Stimulated activated CD4-positive, alpha-beta T cell treated with anti-CD3 and anti-CD28 coated beads, Interleukin-1b, Interleukin-23, amount 100 ng/mL, for 1 hour (primary cell): ENCODE measurements around the gene PRELID3B.

Experiments used
- DNase-seq, 2 donors: peaks; one replicate each; pipeline ENCODE4 v3.0.0-alpha.2; 2020; ENCODE audit warnings: low read depth in 2 of 2

The PRELID3B gene

GRCh38 chr20:59010321-59010994 is 32.1 kb downstream of the PRELID3B start:
- DNase-seq = no peak

DNA sequence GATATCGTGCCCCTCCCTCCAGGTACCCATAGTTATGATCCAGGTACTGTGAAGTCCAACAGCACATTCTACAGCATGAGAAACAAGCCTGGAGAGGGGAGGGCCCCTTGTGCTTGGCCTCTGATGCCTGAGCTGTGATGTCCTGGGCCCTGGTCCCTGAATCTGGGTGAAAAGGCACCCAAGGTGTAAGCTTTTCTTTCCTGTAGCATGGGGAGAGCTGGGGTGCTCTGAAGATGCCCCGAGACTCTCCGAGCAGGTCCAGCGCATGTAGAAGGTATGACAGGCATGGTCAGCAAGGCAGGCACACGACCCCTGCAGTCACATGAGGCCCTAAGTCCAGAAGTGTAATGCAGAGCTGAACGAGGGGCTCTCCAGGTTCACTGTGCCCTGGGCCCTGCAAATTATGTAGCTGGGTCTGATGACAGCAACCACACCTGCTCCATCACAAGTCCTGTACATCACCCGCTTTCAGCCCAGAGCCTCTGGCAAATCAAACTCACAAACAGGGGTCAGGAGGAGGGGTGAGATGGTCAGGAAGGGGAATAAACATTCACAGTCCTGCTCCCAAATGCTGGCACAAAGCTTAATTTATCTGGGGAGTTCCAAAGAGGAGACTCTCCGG is 33.8 kb downstream of the PRELID3B start:
- no peak for DNase-seq

DNA sequence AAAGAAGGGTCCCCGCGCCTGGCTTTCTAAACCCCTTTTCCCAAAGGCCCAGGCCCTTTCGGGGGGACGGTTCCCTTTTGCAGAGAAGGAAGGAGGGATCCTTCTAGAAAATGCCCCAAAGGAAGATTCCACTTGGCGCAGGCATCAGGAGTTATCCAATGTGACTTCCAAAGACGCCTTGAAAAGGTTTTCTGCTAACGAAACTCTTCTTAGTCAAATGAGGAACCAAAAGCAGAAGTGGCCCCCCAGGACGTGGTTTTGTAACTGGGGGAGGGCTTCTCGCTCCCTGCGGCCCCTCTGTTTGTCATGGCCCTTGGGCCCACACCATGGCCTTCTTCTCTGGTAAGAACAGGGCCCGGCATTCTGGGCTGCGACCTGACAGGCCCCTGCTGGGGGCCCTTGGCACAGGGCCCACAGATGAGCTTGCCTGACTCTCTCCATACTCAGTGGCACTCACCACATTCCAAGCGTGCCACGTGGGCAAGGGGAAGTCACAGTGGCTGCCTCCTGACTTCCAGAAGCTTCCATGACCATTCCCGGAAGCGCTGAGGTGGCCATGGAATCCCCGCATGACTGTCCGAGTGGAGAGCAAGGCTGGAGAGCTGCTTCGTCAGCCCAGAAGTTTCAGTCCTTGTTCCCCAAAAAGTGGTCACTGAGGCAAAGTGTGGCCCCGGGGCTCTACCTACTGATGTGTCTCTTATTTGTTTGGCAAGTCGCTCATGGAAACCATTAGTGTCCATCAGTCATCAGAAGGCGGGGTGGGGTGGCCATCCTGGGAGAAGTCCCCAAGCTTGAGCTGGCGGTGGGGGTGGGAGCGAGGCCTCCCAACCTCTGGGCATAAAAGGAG is 34.7 kb downstream of the PRELID3B start:
- no peak for DNase-seq

DNA sequence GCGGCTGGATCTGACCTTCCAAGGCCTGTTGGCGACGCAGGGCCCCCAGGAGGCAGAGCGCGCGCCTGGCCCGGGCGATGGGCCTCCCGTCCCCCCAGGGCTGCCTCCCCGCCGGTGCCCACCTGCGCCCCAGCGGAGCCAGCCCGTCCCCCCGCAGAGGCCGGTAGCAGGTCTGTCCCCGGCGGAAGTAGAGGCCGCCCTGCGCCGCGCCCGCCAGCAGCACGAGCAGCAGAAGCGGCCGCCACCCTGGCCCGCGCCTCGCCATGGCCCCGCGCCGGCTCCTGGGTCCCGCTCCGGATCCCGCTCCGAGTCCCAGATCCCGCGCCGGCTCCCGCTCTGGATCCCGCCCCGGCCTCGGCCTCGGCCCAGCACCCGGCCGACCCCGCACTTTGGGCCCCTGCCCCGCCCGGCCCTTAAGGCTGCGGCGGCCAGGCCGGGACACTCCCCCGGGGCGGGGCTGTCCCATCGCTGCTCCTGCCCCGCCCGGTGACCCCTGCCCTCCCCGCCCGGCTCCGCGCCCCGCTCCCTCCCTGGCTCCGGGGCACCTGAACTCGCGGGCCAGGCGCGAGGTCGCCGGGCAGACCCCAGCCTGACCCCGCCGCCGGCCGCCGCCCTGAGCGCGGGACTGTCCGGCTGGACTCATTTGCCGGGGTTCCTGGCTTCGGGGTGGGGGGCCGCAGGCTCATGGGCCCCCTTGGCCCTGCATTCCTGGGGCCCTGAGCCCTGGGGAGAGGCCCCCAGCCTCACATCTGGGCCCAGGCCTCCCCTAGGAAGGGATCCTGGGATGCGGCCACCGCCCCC is 35.5 kb downstream of the PRELID3B start, which contains the start of gene CTSZ:
Gene CTSZ, minus strand, starts transcription at position 391 of the 801 bp plus-strand sequence. Its CDS starts 126 bp downstream, at position 265.
- peak in 1 of 2 donors; percentile 21 for DNase-seq

- DNase-seq = no peak
Measured at GRCh38 chr20:59006167-59006863, 36.3 kb downstream of the PRELID3B start.

DNA sequence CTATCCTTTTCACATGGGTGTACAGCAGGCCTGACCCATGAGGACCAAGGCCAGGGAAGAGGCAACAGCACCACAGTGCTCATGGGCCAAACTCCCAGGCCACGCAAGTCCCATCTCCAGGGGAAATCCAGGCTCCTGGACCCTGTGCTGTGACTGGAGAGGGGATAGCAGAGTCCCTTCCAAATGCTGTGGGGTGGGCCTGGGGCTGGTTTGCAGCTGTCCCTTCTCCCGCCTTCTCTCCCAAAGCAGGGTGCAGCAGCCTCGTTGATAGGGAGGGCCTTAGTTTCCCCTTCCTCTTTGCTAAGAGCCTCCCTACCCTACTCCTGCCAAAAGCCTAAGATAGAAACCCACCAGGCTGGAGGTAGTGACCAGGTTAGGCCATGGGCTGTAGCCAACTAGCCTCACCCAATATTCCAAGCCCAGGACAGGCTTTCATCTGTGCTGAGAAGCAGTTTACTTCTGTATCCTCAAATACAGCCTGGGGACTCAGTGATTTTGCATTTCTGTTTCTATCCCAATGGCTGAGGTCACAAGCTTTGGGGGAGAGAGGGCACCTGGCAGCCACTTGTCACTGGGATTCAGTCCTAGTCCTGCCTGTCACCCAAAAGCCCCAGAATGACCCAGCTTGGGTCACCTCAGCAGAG is 36.9 kb downstream of the PRELID3B start:
- DNase-seq = no peak

DNA sequence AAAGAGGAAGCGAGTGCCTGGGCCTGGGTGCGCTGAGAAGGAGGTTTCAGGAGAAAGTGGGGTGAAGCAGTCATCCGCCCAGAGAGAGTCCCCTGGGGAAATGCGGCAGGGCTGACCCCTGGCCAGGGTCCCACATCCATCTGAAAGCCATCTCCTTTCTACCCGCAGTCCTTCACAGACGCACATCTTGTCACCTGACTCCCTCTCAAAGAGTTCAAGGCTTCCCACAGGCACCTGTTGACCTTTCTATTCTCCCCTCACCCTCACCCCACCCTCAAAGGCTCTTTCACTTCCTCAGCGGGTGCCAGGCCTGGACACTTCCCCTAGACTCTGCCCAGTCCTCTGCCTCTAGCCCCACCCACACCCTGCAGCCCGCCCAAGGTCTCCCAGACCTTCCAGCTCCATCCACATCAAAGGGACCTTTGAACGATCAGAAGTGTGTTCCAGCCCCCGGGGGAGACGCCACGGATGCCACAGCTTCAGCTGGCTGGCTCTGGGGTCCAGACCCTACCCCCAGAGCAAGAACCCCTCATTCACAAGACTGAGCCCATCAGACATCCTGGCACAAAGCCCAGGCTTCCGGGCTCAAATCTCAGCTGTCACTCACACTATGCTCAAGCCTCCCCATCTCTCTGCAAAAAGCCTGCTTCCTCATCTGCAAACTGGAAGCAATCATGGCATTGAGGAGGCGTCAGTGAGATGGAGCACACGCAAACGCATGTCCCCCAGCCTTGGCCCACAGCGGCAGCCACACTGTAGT is 37.6 kb downstream of the PRELID3B start:
- DNase-seq = peak in 1 of 2 donors; percentile 7

GRCh38 chr20:59004493-59004762 is 38.2 kb downstream of the PRELID3B start:
- peak in 1 of 2 donors; percentile 29 for DNase-seq

DNA sequence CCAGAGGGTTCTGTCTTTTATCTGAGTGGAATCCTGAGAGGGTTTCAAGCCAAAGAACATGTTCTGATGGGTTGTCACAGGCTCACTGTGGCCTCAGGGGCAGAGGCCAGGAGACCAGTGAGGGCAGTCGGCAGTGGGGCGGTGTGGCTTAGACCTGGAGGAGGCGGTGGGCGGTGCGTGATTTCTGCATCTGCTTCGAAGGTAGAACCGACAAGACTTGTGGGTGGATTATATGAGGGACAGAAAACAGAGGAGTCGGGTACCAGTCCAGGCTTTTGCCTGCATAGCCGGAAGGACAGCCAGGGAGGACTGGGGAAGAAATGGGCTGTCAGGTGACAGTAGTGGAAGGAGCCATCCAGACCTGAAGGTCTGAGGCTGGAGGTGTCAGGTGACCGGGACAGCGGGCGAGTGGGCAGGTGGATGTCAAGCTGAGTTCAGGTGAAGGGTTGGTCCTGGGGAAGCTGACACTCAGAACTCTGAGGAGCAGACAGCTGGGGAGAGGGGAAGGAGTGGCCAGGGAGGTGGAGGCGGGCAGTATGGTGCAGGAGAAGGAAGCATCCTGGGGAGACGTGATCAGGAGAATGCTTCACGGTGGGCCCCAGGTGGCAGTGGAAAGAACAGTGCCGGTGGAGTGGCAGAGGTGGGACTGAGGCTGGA is 38.6 kb downstream of the PRELID3B start:
- DNase-seq = no peak

DNA sequence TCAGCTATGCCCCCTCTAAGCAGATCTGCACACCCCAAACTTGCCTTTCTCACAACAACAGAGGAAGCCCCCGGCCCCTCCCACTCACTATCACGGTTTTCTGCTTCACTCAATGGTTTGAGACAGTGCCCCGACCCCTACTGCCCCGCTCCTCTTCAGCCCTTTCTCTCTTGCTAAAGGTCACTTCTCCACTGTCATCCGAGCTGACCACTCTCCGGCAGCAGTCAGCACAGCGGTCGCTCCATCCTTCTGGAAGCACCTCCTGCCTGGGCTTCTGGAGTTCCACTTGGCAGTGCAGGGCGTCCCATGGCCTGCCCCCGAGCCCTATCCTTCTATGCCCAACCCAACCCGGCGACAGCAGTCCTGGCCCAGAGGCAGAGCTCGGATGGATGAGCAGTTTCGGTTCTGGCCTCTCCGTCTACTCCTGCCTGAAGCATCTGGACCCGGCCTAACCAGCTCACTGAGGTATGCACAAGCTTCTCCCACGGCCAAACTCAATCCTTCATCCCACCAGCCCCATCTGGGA is 39.6 kb downstream of the PRELID3B start:
- DNase-seq = no peak

DNA sequence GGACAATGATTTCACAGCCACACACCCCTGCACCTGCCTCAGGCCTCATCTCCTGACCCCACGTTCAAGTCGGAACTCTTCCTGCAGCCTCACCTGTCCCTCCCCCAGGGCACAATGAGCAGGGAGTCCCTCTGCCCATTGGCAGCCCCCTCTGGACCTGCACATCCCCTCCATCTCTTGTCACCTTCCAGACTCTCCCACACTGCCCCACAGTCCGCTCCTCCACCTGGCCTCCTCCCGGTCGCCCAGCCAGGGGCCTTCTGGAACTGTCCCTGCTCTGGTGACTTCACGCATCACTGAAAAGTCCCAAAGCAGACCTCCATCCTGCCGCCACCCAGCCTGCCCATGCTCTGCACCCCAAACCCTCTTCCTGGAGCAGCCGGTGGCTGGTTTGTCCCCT is 40.2 kb downstream of the PRELID3B start:
- no peak for DNase-seq

DNA sequence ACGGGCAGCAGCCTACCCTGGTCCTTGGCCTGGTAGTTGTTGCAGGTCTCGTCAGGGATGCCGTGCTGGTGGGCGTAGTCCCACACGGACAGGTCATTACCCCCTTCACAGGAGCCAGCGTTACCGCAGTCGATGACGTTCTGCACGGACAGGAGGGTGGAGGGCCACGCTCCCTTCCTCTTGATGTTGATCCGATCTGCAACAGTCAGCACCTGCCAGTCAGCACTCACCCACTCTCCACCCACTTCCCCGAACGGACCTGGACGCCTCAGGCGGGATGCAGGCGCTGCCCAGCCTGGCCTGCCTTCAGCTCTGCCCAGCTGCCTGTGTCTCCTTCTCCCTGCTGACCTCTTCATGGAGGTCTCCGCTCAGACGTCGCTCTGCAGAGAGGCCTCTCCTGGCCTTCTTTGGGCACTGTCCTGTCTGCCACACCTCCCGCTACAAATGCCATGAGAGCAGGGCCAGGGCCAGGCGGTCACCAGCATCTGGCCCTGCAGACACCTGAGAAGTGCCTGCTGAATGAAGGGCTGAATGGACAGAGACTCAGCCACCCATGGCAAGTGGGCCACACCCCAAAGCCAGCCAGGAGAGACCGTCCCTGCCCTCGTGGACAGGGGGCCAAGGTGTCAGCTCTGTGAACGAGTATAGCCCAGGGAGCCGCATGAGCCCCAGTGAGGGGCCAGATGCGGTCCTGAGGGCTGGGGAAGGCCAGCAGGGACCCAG is 41.0 kb downstream of the PRELID3B start:
- DNase-seq = no peak

GRCh38 chr20:59001068-59001448 is 41.5 kb downstream of the PRELID3B start:
- DNase-seq = no peak

GRCh38 chr20:59000326-59000725 is 42.3 kb downstream of the PRELID3B start:
- DNase-seq = no peak

DNA sequence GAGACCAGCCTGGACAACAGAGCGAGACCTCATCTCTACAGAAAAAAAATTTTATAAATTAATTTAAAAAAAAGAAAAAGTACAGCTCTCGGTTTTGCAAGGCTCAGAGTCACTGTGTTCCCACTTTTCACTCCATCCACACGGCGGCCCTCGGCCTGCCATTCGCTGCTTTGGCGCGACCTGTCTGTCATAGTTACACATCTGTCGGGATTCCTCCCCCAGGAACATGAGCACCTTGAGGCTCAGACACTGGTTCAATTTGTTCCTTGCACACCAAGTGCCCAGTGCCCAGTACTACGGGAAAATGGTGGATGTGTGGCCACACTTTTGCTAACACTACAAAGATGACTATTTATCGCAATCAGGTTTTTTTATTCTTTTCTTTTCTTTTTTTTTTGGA is 43.9 kb downstream of the PRELID3B start:
- no peak for DNase-seq

- DNase-seq = no peak
Measured at GRCh38 chr20:58997141-58997770, 45.3 kb downstream of the PRELID3B start.

DNA sequence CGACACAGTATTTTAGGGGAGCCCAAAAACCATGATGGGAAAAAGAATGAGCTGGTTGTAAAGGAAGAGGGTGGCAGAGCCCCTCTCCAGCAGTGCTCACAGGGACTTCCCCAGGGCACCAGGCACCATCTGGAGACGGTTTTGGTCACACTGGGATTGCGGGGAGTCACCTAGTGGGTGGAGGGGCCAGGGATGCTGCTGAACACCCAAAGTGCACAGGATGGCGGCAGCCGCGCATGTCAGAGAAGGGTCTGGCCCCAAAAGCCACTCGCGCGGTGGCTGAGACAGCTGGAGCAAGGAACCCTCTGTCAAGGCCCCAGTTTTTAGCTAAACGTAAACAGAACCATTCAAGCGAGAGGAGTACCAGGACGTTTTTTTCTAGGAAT is 46.4 kb downstream of the PRELID3B start:
- DNase-seq = no peak
